Trophoblast cell (in vitro differentiated cells and primary cell): ENCODE data around the gene MCF2L2.

Experiments used
- DNase-seq, 2 donors: peaks; one replicate each; pipeline ENCODE4 v3.0.0-alpha.2; 2016
- H2AFZ ChIP-seq: 2 replicates; pipeline ENCODE4 v1.6.1; 2013; ENCODE audit warnings: low read length, moderate library complexity, mild to moderate bottlenecking; ENCODE audit not compliant: insufficient read depth, poor library complexity
- H2AK5ac ChIP-seq: 2 replicates; pipeline ENCODE4 v1.6.1; 2013; ENCODE audit warnings: mild to moderate bottlenecking, low read length
- H2BK120ac ChIP-seq: 2 replicates; pipeline ENCODE4 v1.6.1; 2013; ENCODE audit warnings: low read length, mild to moderate bottlenecking, moderate library complexity; ENCODE audit not compliant: insufficient read depth, poor library complexity
- H2BK12ac ChIP-seq: 2 replicates; pipeline ENCODE4 v1.6.1; 2013; ENCODE audit warnings: mild to moderate bottlenecking, low read length, moderate library complexity
- H2BK5ac ChIP-seq: 2 replicates; pipeline ENCODE4 v1.6.1; 2013; ENCODE audit warnings: low read length, low read depth, moderate library complexity, mild to moderate bottlenecking; ENCODE audit not compliant: poor library complexity
- H3K14ac ChIP-seq: 2 replicates; pipeline ENCODE4 v1.6.1; 2013; ENCODE audit warnings: mild to moderate bottlenecking, low read length
- H3K18ac ChIP-seq: 2 replicates; pipeline ENCODE4 v1.6.1; 2013; ENCODE audit warnings: mild to moderate bottlenecking, low read length
- H3K23ac ChIP-seq: 2 replicates; pipeline ENCODE4 v1.6.1; 2013; ENCODE audit warnings: low read length
- H3K27ac ChIP-seq: 2 replicates; pipeline ENCODE4 v1.5.1; 2013; ENCODE audit warnings: low read depth, mild to moderate bottlenecking, inconsistent platforms, low read length, moderate library complexity
- H3K27me3 ChIP-seq: 2 replicates; pipeline ENCODE4 v1.6.1; 2013; ENCODE audit warnings: inconsistent platforms, mild to moderate bottlenecking, low read length, moderate library complexity; ENCODE audit not compliant: insufficient read depth
- H3K36me3 ChIP-seq, 2 experiments: 1 replicate in 1 of 2; 2 replicates in 1 of 2; pipeline ENCODE4 v1.6.1; 2013; ENCODE audit warnings: low read length in 2 of 2, mild to moderate bottlenecking in 2 of 2, moderate library complexity in 1 of 2; ENCODE audit not compliant: insufficient read depth in 2 of 2, control insufficient read depth in 1 of 2
- H3K4ac ChIP-seq: 2 replicates; pipeline ENCODE4 v1.6.1; 2013; ENCODE audit warnings: low read depth, mild to moderate bottlenecking, low read length, moderate library complexity
- H3K4me1 ChIP-seq, 2 experiments: 1 replicate in 1 of 2; 2 replicates in 1 of 2; pipeline ENCODE4 v1.6.1; 2013; ENCODE audit warnings: low read length in 2 of 2, mild to moderate bottlenecking in 2 of 2, moderate library complexity in 1 of 2; ENCODE audit not compliant: insufficient read depth in 2 of 2, control insufficient read depth in 1 of 2
- H3K4me2 ChIP-seq: 2 replicates; pipeline ENCODE4 v1.6.1; 2013; ENCODE audit warnings: inconsistent platforms, mild to moderate bottlenecking, low read length, moderate library complexity
- H3K4me3 ChIP-seq: 2 replicates; pipeline ENCODE4 v1.5.1; 2013; ENCODE audit warnings: mild to moderate bottlenecking, low read depth, low read length, inconsistent platforms
- H3K79me1 ChIP-seq: one replicate; pipeline ENCODE4 v1.6.1; 2013; ENCODE audit warnings: low read length
- H3K79me2 ChIP-seq: 2 replicates; pipeline ENCODE4 v1.6.1; 2013; ENCODE audit warnings: low read length, mild to moderate bottlenecking; ENCODE audit not compliant: control insufficient read depth, insufficient read depth, poor library complexity
- H3K9ac ChIP-seq: 2 replicates; pipeline ENCODE4 v1.6.1; 2013; ENCODE audit warnings: mild to moderate bottlenecking, low read length
- H3K9me3 ChIP-seq: 2 replicates; pipeline ENCODE4 v1.6.1; 2013; ENCODE audit warnings: low read depth, mild to moderate bottlenecking, control low read depth, inconsistent platforms, low read length; ENCODE audit not compliant: insufficient read depth
- H4K12ac ChIP-seq: 2 replicates; pipeline ENCODE4 v1.6.1; 2013; ENCODE audit warnings: low read depth, mild to moderate bottlenecking, low read length, moderate library complexity
- H4K8ac ChIP-seq: 2 replicates; pipeline ENCODE4 v1.6.1; 2013; ENCODE audit warnings: low read depth, mild to moderate bottlenecking, low read length, moderate library complexity
- H4K91ac ChIP-seq: one replicate; pipeline ENCODE4 v1.6.1; 2013; ENCODE audit warnings: low read depth, mild to moderate bottlenecking, low read length, moderate library complexity
- WGBS: extraction: QIAGEN DNeasy Blood & Tissue Kit; methylation state at CpG from one replicate; pipeline ENCODE4 v1.1.7; 2013; ENCODE audit warnings: missing lambda C conversion rate; ENCODE audit not compliant: insufficient read length, insufficient coverage; ENCODE audit errors: extremely low coverage; 5-methylcytosine and 5-hydroxymethylcytosine counted together

MCF2L2 gene

DNA sequence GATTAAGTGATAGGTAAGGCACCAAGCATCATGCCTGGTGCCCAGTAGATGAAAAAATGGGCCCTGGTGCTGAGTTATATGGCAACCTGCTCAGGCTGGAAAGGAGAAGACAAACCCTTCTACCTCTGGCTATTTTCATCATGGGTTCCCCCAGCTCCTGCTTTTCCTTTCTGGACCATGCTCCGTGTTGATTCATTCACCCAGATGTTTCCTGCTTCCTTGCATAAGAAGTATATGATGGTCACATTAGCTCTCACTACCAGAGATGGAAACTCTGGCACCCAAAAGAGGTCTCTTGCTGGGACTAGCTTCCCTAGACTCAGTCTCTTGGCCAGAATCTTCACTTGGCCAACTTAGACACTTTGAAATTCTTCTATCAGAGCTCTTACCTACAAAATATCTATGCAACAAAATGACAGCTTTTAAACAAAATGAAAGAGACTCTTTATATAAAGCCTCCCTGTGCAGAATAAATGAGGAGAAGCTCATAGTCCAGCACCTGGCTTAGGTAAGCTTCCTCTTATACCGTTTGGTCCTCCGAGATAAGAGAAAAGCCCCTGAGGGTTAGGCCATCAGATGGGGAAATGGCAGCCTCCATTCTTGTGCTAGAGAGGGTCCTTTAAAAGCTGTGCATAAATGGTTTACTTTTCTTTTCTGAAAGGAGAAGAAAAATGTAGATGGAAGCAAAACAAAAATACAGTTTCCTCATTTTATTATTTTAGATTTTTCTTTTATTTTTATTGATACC is 46.8 kb upstream of the MCF2L2 start:
- H3K9ac ChIP-seq: no peak overlapping the region
- no peaks in the 10 kb centered on the region for H3K36me3 ChIP-seq
- no peak overlapping the region for H2AFZ ChIP-seq
- no peaks in the 10 kb centered on the region for H3K27me3 ChIP-seq
- no peaks in the 10 kb centered on the region for H3K4me1 ChIP-seq
- H3K27ac ChIP-seq: no peak overlapping the region
- no peak overlapping the region for H3K4ac ChIP-seq
- H3K79me1 ChIP-seq: no peaks in the 10 kb centered on the region
- no peak overlapping the region for H2BK5ac ChIP-seq
- no peak overlapping the region for H4K12ac ChIP-seq
- no peak overlapping the region for H3K14ac ChIP-seq
- H2BK120ac ChIP-seq: no peak overlapping the region
- no peak overlapping the region for H4K8ac ChIP-seq
- DNase-seq: no peak
- H2AK5ac ChIP-seq: no peak overlapping the region
- H3K4me3 ChIP-seq: no peak overlapping the region
- H3K23ac ChIP-seq: no peak overlapping the region
- no peaks in the 10 kb centered on the region for H3K9me3 ChIP-seq
- no peak overlapping the region for H3K18ac ChIP-seq
- no peak overlapping the region for H2BK12ac ChIP-seq
- H3K79me2 ChIP-seq: no peaks in the 10 kb centered on the region
- no peak overlapping the region for H3K4me2 ChIP-seq
- no peak overlapping the region for H4K91ac ChIP-seq
- whole genome bisulfite sequencing: no CpG with 5 or more reads among the region's 3 CpGs

DNA sequence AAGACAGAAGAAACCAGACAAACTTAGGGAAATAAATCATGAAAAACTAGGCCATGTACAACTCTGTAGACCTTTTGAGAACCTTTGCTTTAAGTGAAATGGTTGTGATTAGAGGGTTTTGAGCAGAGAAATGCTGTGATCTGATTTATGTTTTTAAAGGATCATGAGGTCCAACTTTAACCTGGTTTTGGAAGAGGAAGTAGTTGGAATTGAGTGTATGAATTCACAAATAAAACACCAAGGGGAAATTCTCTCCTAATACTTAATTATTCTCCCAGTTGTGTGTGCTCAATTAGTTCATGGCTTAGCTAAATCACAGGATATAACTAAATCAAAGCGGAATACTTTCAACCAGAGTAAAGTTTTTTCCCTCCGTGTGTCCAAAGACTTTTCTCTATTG is 45.5 kb upstream of the MCF2L2 start:
- H4K91ac ChIP-seq: no peak overlapping the region
- no CpG with 5 or more reads among the region's 2 CpGs for WGBS
- no peak overlapping the region for H3K4me2 ChIP-seq
- H3K4me1 ChIP-seq: no peaks in the 10 kb centered on the region
- H2BK5ac ChIP-seq: no peak overlapping the region
- no peak overlapping the region for H3K4me3 ChIP-seq
- no peak overlapping the region for H3K9ac ChIP-seq
- H3K18ac ChIP-seq: no peak overlapping the region
- H2AFZ ChIP-seq: no peak overlapping the region
- H4K12ac ChIP-seq: no peak overlapping the region
- H3K79me2 ChIP-seq: no peaks in the 10 kb centered on the region
- no peaks in the 10 kb centered on the region for H3K36me3 ChIP-seq
- no peak for DNase-seq
- H3K4ac ChIP-seq: no peak overlapping the region
- no peak overlapping the region for H3K14ac ChIP-seq
- H2BK120ac ChIP-seq: no peak overlapping the region
- H3K23ac ChIP-seq: no peak overlapping the region
- no peaks in the 10 kb centered on the region for H3K79me1 ChIP-seq
- no peaks in the 10 kb centered on the region for H3K27me3 ChIP-seq
- H4K8ac ChIP-seq: no peak overlapping the region
- H2BK12ac ChIP-seq: no peak overlapping the region
- H2AK5ac ChIP-seq: no peak overlapping the region
- H3K27ac ChIP-seq: no peak overlapping the region
- no peaks in the 10 kb centered on the region for H3K9me3 ChIP-seq

DNA sequence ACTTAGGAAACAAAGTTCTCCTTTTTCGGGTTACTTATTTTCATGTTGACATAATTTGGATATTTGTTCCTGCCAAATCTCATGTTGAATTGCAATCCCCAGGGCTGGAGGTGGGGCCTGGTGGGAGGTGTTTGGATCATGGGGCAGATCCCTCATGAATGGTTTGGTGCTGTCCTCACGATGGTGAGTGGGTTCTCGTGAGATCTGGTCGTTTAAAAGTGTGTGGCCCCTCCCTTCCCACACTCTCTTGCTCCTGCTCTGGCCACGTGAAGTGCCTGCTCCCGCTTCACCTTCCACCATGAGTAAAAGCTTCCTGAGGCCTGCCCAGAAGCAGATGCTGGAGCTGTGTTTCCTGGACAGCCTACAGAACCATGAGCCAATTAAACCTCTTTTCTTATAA is 43.7 kb upstream of the MCF2L2 start:
- Histone ChIP-seq H3K27ac (no peak overlapping the region), H3K79me2 (no peaks in the 10 kb centered on the region), H3K18ac (no peak overlapping the region), H3K4ac (no peak overlapping the region), H2BK12ac (no peak overlapping the region), H3K4me2 (no peak overlapping the region), H2BK5ac (no peak overlapping the region), H3K9me3 (no peaks in the 10 kb centered on the region), H3K27me3 (no peaks in the 10 kb centered on the region), H2AK5ac (no peak overlapping the region), H3K4me3 (no peak overlapping the region), H4K12ac (no peak overlapping the region), H3K14ac (no peak overlapping the region), H3K36me3 (no peaks in the 10 kb centered on the region), H2AFZ (no peak overlapping the region), H2BK120ac (no peak overlapping the region), H3K23ac (no peak overlapping the region), H4K91ac (no peak overlapping the region), H3K4me1 (no peaks in the 10 kb centered on the region), H3K9ac (no peak overlapping the region), H4K8ac (no peak overlapping the region), H3K79me1 (no peaks in the 10 kb centered on the region)
- no CpG with 5 or more reads among the region's 6 CpGs for WGBS
- no peak for DNase-seq

DNA sequence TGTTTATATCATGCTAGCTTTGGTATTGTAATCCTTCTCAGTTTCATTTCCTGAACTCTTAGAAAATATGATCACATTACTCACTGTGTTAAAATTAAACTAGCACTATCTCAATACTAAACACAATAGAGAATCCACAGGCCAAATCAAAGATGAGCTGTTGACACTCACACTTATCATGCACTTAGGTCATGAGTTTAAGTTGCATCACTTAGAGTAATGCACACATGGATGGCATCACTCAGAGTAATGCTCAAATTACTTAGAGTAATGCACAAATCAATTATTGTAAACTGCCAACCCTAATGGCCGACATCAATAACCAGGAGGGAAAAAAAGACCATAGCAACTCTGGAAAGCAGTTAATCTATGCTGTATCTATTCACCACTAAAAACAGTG is 40.0 kb upstream of the MCF2L2 start:
- Histone ChIP-seq H2BK5ac (no peak overlapping the region), H3K9me3 (no peaks in the 10 kb centered on the region), H2AK5ac (no peak overlapping the region), H3K18ac (no peak overlapping the region), H4K91ac (no peak overlapping the region), H4K8ac (no peak overlapping the region), H2BK12ac (no peak overlapping the region), H3K4ac (no peak overlapping the region), H3K27me3 (no peaks in the 10 kb centered on the region), H2AFZ (no peak overlapping the region), H3K14ac (no peak overlapping the region), H3K4me3 (no peak overlapping the region), H3K9ac (no peak overlapping the region), H3K4me1 (no peaks in the 10 kb centered on the region), H3K36me3 (no peaks in the 10 kb centered on the region), H3K27ac (no peak overlapping the region), H2BK120ac (no peak overlapping the region), H3K79me1 (no peaks in the 10 kb centered on the region), H3K23ac (no peak overlapping the region), H3K79me2 (no peaks in the 10 kb centered on the region), H3K4me2 (no peak overlapping the region), H4K12ac (no peak overlapping the region)
- no peak for DNase-seq
- WGBS: no CpG with 5 or more reads among the region's 1 CpG
